T47D (cell line): ENCODE data around the gene TANGO2.

Source experiments
- DNase-seq, 2 experiments: peaks; one replicate each; pipeline versions ENCODE4 v3.0.0 to v3.0.0-alpha.2; 2011 to 2012; ENCODE audit warnings: low read depth in 1 of 2, low spot score in 1 of 2
- JUND ChIP-seq: IDR thresholded peaks from 2 replicates; pipeline ENCODE4 v1.6.1; 2012; ENCODE audit warnings: low read depth
- in situ Hi-C: cut with HindIII; loops from 2 replicates; pipeline ENCODE4 v1.10.0; 2016; ENCODE audit warnings: low sequenced_read_pairs, low pct_unique_long_range_greater_than_20kb

The TANGO2 gene

GRCh38 chr22:19993926-19994325 is 27.0 kb upstream of the TANGO2 start:
- DNase-seq, result no peak
- TF ChIP-seq JUND, result no peak
- in situ Hi-C loops, result no loop called here

- TF ChIP-seq JUND, result no peak
- in situ Hi-C loops, result no loop called here
- DNase-seq, result no peak
These were observed 25.9 kb upstream of the TANGO2 start for GRCh38 chr22:19994851-19995610.

- no peak for DNase-seq
- TF ChIP-seq JUND, result no peak
- in situ Hi-C loops, result no loop called here
These were observed 25.1 kb upstream of the TANGO2 start for GRCh38 chr22:19995611-19996339.

GRCh38 chr22:19996694-19997384 is 24.1 kb upstream of the TANGO2 start:
- in situ Hi-C loops, result no loop called here
- TF ChIP-seq JUND, result no peak
- no peak for DNase-seq

GRCh38 chr22:19997561-19998231 is 23.2 kb upstream of the TANGO2 start:
- no peak for DNase-seq
- no peak for TF ChIP-seq JUND
- in situ Hi-C loops, result no loop called here

- DNase-seq, result no peak
- no peak for TF ChIP-seq JUND
- in situ Hi-C loops, result no loop called here
These were observed 22.5 kb upstream of the TANGO2 start for GRCh38 chr22:19998232-19998951.

- in situ Hi-C loops, result no loop called here
- TF ChIP-seq JUND, result no peak
- DNase-seq, result no peak
These were observed 21.7 kb upstream of the TANGO2 start for GRCh38 chr22:19998991-19999820.

GRCh38 chr22:20000246-20001081 is 20.4 kb upstream of the TANGO2 start:
- in situ Hi-C loops, result no loop called here
- no peak for TF ChIP-seq JUND
- no peak for DNase-seq

- TF ChIP-seq JUND, result no peak
- in situ Hi-C loops, result no loop called here
- no peak for DNase-seq
These were observed 19.8 kb upstream of the TANGO2 start for GRCh38 chr22:20001082-20001638.

GRCh38 chr22:20002128-20002527 is 18.8 kb upstream of the TANGO2 start:
- no peak for TF ChIP-seq JUND
- DNase-seq, result no peak
- in situ Hi-C loops, result no loop called here
